NB4 (cell line): ENCODE data around the gene PAFAH1B1.
A peak's percentile ranks its signal among the peaks of the same experiment; 100 is the strongest.

Experiments
- DNase-seq: peaks from one replicate; pipeline ENCODE4 v3.0.0; 2010; ENCODE audit warnings: low read depth
- H3K4me3 ChIP-seq: one replicate; pipeline ENCODE4 v1.5.1; 2011; ENCODE audit warnings: mild to moderate bottlenecking, low read depth, low read length, moderate library complexity
- CTCF ChIP-seq: IDR thresholded peaks from one replicate; pipeline ENCODE4 v1.5.1; 2012; ENCODE audit warnings: low read depth, low read length
- MAX ChIP-seq: IDR thresholded peaks from 2 replicates; pipeline ENCODE4 v1.6.1; 2011; ENCODE audit warnings: low read depth, low read length
- MYC ChIP-seq: IDR thresholded peaks from 2 replicates; pipeline ENCODE4 v1.6.1; 2011; ENCODE audit warnings: low read depth, low read length
- POLR2A ChIP-seq: IDR thresholded peaks from 2 replicates; pipeline ENCODE4 v1.6.1; 2011; ENCODE audit warnings: mild to moderate bottlenecking; ENCODE audit not compliant: insufficient read length; ENCODE audit errors: extremely low read depth

PAFAH1B1 gene

GRCh38 chr17:2724784-2725164 lies 131.3 kb downstream of the PAFAH1B1 start:
- peak; percentile 55 for DNase-seq
- TF ChIP-seq CTCF (no peak), POLR2A (no peak), MYC (no peak), MAX (no peak)
- H3K4me3 ChIP-seq, result no peak overlapping the region

DNA sequence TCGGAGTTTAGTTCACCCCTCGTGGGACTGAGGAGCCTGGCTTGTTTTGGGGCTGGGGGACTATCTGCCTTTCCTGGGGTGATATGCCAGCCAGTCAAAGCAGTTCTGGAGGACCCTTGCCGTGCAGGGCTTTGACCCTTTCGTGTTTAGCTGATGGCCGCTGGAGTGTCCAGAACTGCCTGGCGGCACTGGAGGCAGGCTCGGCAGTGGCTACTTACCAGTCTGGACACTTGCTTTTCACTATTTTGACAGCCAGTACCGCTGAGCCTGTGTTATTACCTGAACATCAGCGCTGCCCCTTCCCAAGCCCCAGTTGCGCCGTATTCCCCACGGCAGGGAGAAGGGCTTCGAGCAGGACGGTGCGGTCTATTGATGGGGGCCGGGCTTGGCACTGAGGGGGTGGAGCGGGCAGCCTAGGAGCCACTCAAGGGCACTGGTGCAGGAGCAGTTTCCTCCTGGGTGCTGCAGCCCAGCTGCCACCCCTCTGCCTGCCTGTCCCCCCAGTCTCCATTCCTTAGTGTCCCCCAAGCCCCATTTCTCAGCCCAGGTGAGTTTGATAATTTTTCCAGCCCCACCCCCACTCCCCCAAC lies 137.4 kb downstream of the PAFAH1B1 start:
- TF ChIP-seq POLR2A, result no peak
- no peak for TF ChIP-seq CTCF
- no peak for TF ChIP-seq MAX
- TF ChIP-seq MYC, result no peak
- no peak overlapping the region for H3K4me3 ChIP-seq
- DNase-seq, result no peak

DNA sequence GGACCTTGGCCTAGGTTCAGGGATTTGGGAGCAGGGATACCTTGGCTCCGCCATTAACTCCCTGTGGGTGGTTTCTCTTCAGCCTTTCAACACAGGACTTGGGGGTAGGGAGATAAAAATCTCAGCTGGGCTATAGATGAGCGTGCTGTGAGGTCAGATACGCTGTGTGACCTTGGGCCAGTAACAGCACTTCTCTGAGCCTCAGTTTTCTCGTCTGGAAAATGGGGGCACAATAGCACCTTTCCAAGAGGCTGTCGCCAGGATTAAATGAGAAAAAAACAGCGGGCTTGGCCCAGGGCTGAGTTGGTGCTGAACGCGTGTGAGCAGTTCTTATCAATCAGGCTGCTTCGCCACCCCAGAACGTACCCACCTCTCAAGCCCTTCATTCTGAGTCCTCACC lies 138.4 kb downstream of the PAFAH1B1 start:
- TF ChIP-seq MYC (no peak), CTCF (no peak), POLR2A (no peak), MAX (no peak)
- DNase-seq, result no peak
- no peak overlapping the region for H3K4me3 ChIP-seq

GRCh38 chr17:2734939-2735338 lies 141.5 kb downstream of the PAFAH1B1 start:
- DNase-seq, result no peak
- no peak for TF ChIP-seq MYC
- TF ChIP-seq CTCF, result no peak
- no peak for TF ChIP-seq POLR2A
- TF ChIP-seq MAX, result no peak
- H3K4me3 ChIP-seq, result no peak overlapping the region
